Pancreas (tissue), 10 donors: ENCODE measurements around the gene PYCR2. TPM values are rescaled to one million over a fixed set of nuclear protein-coding genes. Genes with fewer than 3 reads are reported as not detected.
"Not testable (repeated sequence)": the region's sequence is repeated elsewhere in the genome, so short reads cannot be mapped to it uniquely, and the experiment has no call there.

Experiments used
- ATAC-seq, 4 donors: fragments of 200-7000 bp; cut with Tn5 transposase; one replicate each; pipeline versions ENCODE4 v1.8.0 to v1.9.1; 2020; ENCODE audit warnings: mild to moderate bottlenecking in 4 of 4, moderate library complexity in 4 of 4
- DNase-seq, 6 donors: peaks; one replicate each; pipeline ENCODE4 v3.0.0-alpha.2; 2020
- FAIRE-seq: peaks from 2 replicates; lab custom pipeline; 2012; peaks lifted over from hg19 to GRCh38; lab: Jason Lieb, UNC
- H3K27ac ChIP-seq, 4 donors: fragments of 200-600 bp; sonication (generic); 1 replicate in 3 of 4; 2 replicates in 1 of 4; pipeline versions ENCODE4 v1.5.0 to v1.8.0; 2020
- H3K27me3 ChIP-seq, 4 donors: fragments of 200-600 bp; one replicate each; pipeline ENCODE4 v1.8.0; 2021
- H3K36me3 ChIP-seq, 3 donors: fragments of 200-600 bp; sonication (generic) in 1 of 3; one replicate each; pipeline versions ENCODE4 v1.5.0 to v1.8.0; 2020 to 2021
- H3K4me1 ChIP-seq, 3 donors: fragments of 200-600 bp; one replicate each; pipeline ENCODE4 v1.8.0; 2021
- H3K4me3 ChIP-seq, 4 donors: fragments of 200-600 bp; sonication (generic) in 2 of 4; one replicate each; pipeline versions ENCODE4 v1.5.0 to v1.8.0; 2020 to 2021
- H3K9me3 ChIP-seq, 4 donors: fragments of 200-600 bp; one replicate each; pipeline ENCODE4 v1.8.0; 2021
- WGBS, 2 donors: extraction: QIAGEN DNeasy Blood & Tissue Kit; methylation state at CpG; one replicate each; pipeline ENCODE4 v1.1.7; 2013; 5-methylcytosine and 5-hydroxymethylcytosine counted together
- intact Hi-C, 3 donors: fragments of 100-400 bp; cut with DNase I; formaldehyde crosslinking; loops; one replicate each; pipeline versions ENCODE4 v1.11.1 to v1.14.2; 2022
- polyA plus RNA-seq, 2 donors: library from polyadenylated mRNA; stranded (reverse); fragments of 200-250 nt; gene quantifications; one replicate each; pipeline ENCODE4 v1.2.3, GENCODE V29; 2013
- total RNA-seq, 6 donors: library from RNA; stranded (reverse); fragmentation: NEBNext Ultra II Directional in 4 of 6; extraction: Animal tissue kit (Norgen Biotek cat#: 25700) in 4 of 6; gene quantifications; one replicate each; pipeline versions ENCODE4 v1.2.1 to v1.2.4, GENCODE V29; 2021 to 2023
- TF ChIP-seq, protein P1 (sequence below), 4 donors: fragments of 200-600 bp; sonication (generic) in 3 of 4; IDR thresholded peaks; one replicate each; pipeline versions ENCODE4 v1.5.0 to v1.8.0; 2021; ENCODE audit warnings: antibody characterized with exemption in 4 of 4
- donor health status: healthy with polysubstance abuse.
- donor health status: DM: no; HTN: no; CAD: no; lungs with moderate emphysema.
- donor health status: DM: no; HTN: no; CAD: no.
- donor health status: control.
- donor health status: control.
- donor health status: Bipolar disorder and iron deficiency.
- donor health status: DM: yes; HTN: yes; CAD: no.
- donor health status: DM: no; HTN: no; CAD: no.
- donor health status: DM: no; HTN: no; CAD: no.
- donor health status: DM: yes; HTN: yes; CAD: no.

PYCR2 gene
- total and polyA plus RNA-seq, 8 donors: 21.3 to 88.9 (median 34.7) TPM

DNA sequence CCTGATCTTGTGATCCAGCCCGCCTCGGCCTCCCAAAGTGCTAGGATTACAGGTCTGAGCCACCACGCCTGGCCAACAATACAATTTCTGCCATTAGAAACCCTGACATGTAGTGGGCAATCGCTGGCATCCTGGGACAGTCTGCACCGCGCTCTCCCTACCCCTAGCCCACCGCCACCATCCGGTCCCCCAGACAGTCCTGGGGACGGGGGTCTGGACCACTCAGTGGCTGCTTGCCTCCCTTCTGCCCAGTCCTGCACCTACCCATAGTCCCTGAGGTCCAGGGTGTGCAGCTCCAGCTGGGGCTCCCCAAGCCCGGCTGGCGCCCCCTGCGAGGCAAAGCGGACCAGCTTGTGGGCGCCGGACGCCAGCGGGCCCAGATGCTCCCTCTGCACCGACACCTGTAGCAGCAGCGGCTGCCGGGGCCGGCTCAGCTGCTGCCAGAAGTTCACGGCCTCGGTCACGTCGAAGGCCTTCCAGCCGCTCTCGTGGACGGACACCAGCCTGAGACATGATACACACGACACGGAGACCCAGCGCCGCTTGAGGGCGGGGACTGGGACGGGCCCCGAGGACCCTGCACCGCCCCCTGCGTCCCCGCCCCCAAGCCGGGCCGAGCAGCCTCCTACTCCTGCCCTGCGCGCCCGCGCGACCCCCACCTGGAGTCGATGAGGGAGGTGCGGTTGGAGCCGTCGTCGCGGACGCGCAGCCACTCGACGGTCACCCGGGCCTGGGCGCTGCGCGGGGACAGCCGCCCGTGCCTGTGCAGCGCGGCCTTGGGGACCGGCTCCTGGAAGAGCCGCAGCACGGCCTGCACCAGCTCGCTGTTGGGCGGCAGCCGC is 15.3 kb upstream of the PYCR2 start:
- WGBS, 2 donors: 44 to 60% methylated on average over 29 to 64 of the region's 69 CpGs

DNA sequence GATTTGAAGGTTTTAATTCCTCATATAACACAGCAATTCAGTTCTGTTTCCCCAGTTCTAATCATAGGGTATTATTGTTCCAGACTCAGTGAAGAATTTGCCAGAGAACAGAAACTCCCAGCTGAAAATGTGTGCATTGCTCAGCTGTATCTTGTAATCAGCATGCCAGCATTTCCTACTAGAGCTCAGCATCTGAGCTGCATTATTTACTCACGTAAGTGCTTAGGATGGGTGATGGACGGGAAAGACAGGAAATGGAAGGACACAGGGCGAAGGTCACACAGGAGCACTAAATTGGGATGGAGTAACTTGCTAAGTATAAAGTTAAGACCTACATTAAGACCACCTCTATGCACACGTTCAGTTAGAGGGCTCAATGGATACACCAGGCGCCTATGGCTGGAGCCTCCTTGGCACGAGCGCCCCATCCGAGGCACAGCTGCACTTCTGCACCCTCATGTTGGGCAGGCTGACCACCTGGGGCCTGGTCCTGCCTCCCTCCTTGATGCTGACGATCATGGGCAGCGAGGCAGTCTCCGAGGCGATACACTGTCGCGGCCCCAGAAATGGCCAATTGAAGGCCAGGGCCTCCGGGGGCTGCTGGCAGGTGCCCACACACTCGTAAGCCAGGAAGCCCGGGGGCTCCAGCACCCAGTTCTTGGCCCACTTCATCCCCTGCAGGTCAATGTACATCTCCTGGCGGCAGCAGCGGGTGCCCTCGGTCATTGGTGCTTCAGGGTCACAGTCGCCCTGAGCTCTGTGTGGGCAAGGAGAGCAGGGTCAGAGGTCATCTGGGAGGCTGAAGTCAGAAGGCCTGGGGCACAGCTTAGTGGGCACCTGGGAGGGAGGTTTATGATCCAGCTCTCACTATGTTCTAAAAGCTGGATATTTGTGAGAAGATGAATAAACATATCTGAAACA is 13.3 kb upstream of the PYCR2 start:
- Histone ChIP-seq H3K9me3 (no peaks in the 10 kb centered on the region), H3K4me3 (no peak overlapping the region), H3K27me3 (no peaks in the 10 kb centered on the region), H3K4me1 (no peaks in the 10 kb centered on the region), H3K27ac (no peak overlapping the region), H3K36me3 (no peaks in the 10 kb centered on the region)
- DNase-seq (no peak), FAIRE-seq (no peak), ATAC-seq (no peak)
- TF ChIP-seq, protein P1, sequence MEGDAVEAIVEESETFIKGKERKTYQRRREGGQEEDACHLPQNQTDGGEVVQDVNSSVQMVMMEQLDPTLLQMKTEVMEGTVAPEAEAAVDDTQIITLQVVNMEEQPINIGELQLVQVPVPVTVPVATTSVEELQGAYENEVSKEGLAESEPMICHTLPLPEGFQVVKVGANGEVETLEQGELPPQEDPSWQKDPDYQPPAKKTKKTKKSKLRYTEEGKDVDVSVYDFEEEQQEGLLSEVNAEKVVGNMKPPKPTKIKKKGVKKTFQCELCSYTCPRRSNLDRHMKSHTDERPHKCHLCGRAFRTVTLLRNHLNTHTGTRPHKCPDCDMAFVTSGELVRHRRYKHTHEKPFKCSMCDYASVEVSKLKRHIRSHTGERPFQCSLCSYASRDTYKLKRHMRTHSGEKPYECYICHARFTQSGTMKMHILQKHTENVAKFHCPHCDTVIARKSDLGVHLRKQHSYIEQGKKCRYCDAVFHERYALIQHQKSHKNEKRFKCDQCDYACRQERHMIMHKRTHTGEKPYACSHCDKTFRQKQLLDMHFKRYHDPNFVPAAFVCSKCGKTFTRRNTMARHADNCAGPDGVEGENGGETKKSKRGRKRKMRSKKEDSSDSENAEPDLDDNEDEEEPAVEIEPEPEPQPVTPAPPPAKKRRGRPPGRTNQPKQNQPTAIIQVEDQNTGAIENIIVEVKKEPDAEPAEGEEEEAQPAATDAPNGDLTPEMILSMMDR (IDR thresholded peaks at IDR 0.05): no peak
- intact Hi-C loops: no loop called here
- WGBS, 2 donors: 88 to 91% methylated on average over 21 of the region's 21 CpGs

More for the DNA sequence above, 15.3 kb upstream of the PYCR2 start:
- H3K4me1 ChIP-seq, H3K36me3 ChIP-seq, H3K9me3 ChIP-seq, H3K27ac ChIP-seq, FAIRE-seq, intact Hi-C loops, H3K27me3 ChIP-seq: not testable (repeated sequence)
- ATAC-seq (peak; percentile 62 to 87 (median 82)), DNase-seq (peak in 1 of 6 donors; percentile 40)
- H3K4me3 ChIP-seq: peak overlapping the region in 1 of 4 donors; percentile 13

DNA sequence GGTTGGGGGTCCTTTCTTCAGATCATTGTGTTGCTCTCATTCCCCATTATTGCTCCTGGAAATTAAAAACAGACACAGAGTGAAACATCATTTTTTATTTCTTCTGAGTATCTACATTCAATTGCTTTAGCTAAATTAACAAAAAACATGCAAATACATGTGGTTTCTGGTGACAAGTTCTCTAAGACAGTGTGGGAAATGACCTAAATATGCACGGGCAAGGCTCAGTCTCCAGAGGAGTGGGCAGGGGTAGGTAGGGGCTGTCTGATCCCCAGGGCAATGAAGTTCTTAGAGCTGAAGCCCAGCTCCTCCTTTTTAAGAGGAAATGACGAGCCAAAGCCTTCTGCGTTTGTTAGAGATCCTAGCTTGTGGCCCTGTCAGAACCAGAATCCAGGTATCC is 12.5 kb upstream of the PYCR2 start:
- no peak overlapping the region for H3K4me3 ChIP-seq
- no peaks in the 10 kb centered on the region for H3K4me1 ChIP-seq
- no peak for DNase-seq
- H3K27ac ChIP-seq: no peak overlapping the region
- TF ChIP-seq, protein P1 (IDR thresholded peaks at IDR 0.05): no peak
- H3K9me3 ChIP-seq: no peaks in the 10 kb centered on the region
- no peaks in the 10 kb centered on the region for H3K27me3 ChIP-seq
- FAIRE-seq: no peak
- H3K36me3 ChIP-seq: no peaks in the 10 kb centered on the region
- intact Hi-C loops: no loop called here
- ATAC-seq: no peak
- 75 to 81% methylated on average over 3 of the region's 3 CpGs for WGBS, 2 donors

DNA sequence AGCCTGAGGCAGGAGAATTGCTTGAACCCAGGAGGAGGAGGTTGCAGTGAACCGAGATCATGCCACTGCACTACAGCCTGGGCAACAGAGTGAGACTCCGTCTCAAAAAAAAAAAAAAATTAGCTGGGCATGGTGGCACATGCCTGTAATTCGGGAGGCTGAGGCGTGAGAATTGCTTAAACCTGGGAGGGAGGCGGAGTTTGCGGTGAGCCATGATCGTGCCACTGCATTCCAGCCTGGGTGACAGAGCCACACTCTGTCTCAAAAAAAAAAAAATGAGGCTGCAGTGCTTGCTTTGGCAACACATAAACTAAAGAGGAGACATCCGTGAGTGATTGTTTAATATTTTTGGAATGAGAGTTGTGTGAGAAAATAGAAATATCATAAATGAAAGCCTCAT is 12.0 kb upstream of the PYCR2 start:
- DNase-seq (peak in 2 of 6 donors; percentile 32 to 37), ATAC-seq (peak in 3 of 4 donors; percentile 40 to 63 (median 52))
- 66 to 70% methylated on average over 8 of the region's 8 CpGs for WGBS, 2 donors
- H3K27me3 ChIP-seq, H3K36me3 ChIP-seq, H3K27ac ChIP-seq, intact Hi-C loops, H3K9me3 ChIP-seq, FAIRE-seq, H3K4me1 ChIP-seq, H3K4me3 ChIP-seq: not testable (repeated sequence)

DNA sequence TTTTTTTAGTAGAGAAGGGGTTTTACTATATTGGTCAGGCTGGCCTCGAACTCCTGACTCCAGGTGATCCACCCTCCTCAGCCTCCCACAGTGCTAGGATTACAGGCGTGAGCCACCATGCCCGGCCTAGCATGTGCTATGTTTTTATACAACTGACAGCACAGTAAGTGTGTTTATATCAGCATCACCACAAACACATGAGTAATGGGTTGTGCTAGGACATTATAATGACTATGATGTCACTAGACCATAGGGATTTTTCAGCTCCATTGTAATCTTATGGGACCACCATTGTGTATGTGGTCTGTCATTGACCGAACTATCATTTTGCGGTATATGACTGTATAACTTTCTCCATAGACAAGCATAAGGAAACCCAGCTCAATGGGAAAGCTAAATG is 10.7 kb upstream of the PYCR2 start:
- 88 to 96% methylated on average over 5 of the region's 5 CpGs for WGBS, 2 donors
- Histone ChIP-seq H3K27ac (no peak overlapping the region), H3K9me3 (no peaks in the 10 kb centered on the region), H3K4me3 (no peak overlapping the region), H3K27me3 (no peaks in the 10 kb centered on the region), H3K36me3 (no peaks in the 10 kb centered on the region), H3K4me1 (no peaks in the 10 kb centered on the region)
- intact Hi-C loops: no loop called here
- ATAC-seq: no peak
- DNase-seq: no peak
- TF ChIP-seq, protein P1 (IDR thresholded peaks at IDR 0.05): no peak
- FAIRE-seq: no peak
